Kidney epithelial cell (primary cell): ENCODE results near the gene NCKAP1. TPM values are rescaled to one million over a fixed set of nuclear protein-coding genes. Genes with fewer than 3 reads are reported as not detected.

Experiments used
- DNase-seq: peaks from one replicate; pipeline ENCODE4 v3.0.0-alpha.2; 2010; ENCODE audit warnings: low read depth
- H3K27me3 ChIP-seq: 2 replicates; pipeline ENCODE4 v1.6.0; 2011; ENCODE audit warnings: low read length; ENCODE audit not compliant: control insufficient read depth, insufficient read depth
- H3K36me3 ChIP-seq: 2 replicates; pipeline ENCODE4 v1.5.1; 2011; ENCODE audit warnings: low read length; ENCODE audit not compliant: control insufficient read depth, insufficient read depth
- H3K4me3 ChIP-seq: 2 replicates; pipeline ENCODE4 v1.5.1; 2011; ENCODE audit warnings: low read depth, mild to moderate bottlenecking, control low read depth, low read length
- total RNA-seq: library from RNA; depleted of rRNA; stranded (reverse); fragments of >200 nt; gene quantifications from 2 replicates; pipeline ENCODE4 v1.2.3, GENCODE V29; 2015
- TF ChIP-seq, protein P1 (sequence below): IDR thresholded peaks from 2 replicates; pipeline ENCODE4 v1.5.1; 2011; ENCODE audit warnings: mild to moderate bottlenecking, moderate library complexity, low read length, control low read depth, inconsistent platforms; ENCODE audit not compliant: insufficient read depth, poor library complexity, severe bottlenecking

Gene NCKAP1
- total RNA-seq, 1 donor from 2014 or later = 189 TPM

DNA sequence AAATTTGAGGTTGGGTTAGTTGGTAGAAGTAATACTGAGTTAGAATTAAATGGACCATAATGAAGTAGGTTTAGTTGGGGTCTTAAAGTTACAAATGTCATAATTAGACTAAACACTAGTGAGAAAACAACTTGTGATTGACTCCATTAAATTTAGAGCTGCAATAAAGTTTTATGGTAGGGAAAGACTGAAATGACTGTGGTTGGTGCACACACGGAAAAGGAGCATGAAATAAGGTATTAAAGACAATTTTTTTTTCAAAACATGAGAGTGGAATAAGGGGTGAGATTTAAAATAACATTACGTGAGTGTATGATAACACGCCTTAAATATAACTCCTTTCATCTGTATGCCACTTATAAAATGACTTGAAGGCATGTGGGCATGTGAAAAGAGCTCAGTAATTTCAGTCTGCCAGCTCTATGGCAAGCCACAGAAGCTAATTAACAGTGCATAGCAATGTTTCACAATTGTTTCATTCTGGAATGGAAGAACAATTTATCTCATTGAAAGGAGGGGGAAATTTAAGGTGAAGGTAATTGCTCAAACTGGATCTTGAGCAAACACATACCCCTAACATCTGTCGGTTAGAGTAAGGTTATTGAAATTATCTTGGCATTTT is 173.2 kb downstream of the NCKAP1 start:
- DNase-seq = no peak
- peaks cover 9% of the 10 kb centered on the region for H3K27me3 ChIP-seq
- H3K36me3 ChIP-seq = no peaks in the 10 kb centered on the region
- TF ChIP-seq, protein P1, sequence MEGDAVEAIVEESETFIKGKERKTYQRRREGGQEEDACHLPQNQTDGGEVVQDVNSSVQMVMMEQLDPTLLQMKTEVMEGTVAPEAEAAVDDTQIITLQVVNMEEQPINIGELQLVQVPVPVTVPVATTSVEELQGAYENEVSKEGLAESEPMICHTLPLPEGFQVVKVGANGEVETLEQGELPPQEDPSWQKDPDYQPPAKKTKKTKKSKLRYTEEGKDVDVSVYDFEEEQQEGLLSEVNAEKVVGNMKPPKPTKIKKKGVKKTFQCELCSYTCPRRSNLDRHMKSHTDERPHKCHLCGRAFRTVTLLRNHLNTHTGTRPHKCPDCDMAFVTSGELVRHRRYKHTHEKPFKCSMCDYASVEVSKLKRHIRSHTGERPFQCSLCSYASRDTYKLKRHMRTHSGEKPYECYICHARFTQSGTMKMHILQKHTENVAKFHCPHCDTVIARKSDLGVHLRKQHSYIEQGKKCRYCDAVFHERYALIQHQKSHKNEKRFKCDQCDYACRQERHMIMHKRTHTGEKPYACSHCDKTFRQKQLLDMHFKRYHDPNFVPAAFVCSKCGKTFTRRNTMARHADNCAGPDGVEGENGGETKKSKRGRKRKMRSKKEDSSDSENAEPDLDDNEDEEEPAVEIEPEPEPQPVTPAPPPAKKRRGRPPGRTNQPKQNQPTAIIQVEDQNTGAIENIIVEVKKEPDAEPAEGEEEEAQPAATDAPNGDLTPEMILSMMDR = no peak
- no peak overlapping the region for H3K4me3 ChIP-seq

DNA sequence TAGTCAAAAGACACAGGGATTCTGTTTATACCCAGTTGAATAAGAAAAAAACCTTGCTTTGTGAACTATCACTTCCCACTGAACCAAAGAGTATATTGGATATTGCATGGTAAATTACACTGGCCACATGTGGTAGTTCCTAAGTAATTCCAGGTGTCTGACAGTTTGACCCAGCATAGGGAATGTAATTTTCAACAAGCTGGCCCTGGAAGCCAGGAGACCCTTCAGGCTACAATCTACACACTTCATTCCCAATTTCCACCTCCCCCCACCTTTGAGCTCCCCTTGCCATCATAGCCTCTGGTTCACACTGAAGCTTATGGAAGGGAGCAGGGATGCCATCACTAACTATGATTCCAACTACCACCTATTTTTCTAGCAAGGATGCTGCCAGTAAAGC is 174.6 kb downstream of the NCKAP1 start:
- no peak for DNase-seq
- H3K27me3 ChIP-seq = peaks cover 9% of the 10 kb centered on the region
- no peaks in the 10 kb centered on the region for H3K36me3 ChIP-seq
- TF ChIP-seq, protein P1 = no peak
- H3K4me3 ChIP-seq = no peak overlapping the region

DNA sequence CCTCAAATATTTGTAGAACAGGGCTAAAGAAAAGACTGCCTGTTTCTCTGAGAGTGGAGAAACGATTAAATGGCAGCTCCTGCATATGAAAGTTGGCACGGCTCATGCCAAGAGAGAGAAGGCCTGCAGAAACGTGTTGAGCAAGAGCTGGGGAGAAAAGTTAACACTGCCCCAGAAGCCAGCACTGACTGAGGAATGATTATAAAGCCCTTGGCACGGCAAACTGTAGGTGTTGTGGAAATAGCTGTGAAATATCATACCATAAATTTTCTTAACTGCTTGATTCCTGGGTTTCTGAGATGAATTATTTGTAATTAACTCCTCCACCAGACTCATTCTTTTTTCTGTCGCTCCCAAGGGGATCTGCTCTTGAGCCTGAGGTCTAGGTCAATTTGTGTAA is 176.2 kb downstream of the NCKAP1 start:
- DNase-seq = no peak
- Histone ChIP-seq H3K4me3 (no peak overlapping the region), H3K27me3 (peaks cover 7% of the 10 kb centered on the region), H3K36me3 (no peaks in the 10 kb centered on the region)
- TF ChIP-seq, protein P1 = no peak

DNA sequence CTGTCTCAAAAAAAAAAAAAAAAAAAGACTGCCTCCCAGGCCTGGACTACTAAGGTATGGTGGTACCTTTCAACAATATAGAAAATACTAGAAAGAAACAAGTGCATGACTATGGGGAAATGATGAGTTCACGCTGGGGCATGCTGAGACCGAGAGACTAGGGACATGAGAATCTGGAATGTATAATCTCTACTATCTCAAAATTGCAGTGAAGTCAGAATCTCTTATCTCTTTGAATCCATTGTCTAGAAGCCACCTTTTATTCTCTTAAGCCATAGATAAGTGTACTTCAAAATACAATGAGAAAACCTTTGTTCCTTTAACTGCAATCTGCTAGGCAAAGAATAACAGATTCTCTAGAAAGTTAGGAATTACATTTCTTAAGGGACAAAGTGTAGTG is 177.4 kb downstream of the NCKAP1 start:
- no peaks in the 10 kb centered on the region for H3K36me3 ChIP-seq
- no peak overlapping the region for H3K4me3 ChIP-seq
- peaks cover 1% of the 10 kb centered on the region for H3K27me3 ChIP-seq
- TF ChIP-seq, protein P1 = no peak
- DNase-seq = no peak

Other genes with a start within 250 kb of the NCKAP1 start
- 0.17 TPM in 1 of 2 replicates, not detected in the other for gene FRZB, start 171.8 kb downstream of the NCKAP1 start, total RNA-seq
- gene DUSP19, start 40.3 kb upstream of the NCKAP1 start, total RNA-seq = 0.58 and 1.0 TPM in 2 replicates
- gene NUP35, start 86.0 kb upstream of the NCKAP1 start, total RNA-seq = 11.2 and 16.6 TPM in 2 replicates